ENCODE measurements around the gene PPP1R9B. TPM values are rescaled to one million over a fixed set of nuclear protein-coding genes. Genes with fewer than 3 reads are reported as not detected.

PPP1R9B gene
- total RNA-seq, 4 donors from 2014 or later = 24.9 to 35.9 (median 28.2) TPM

GRCh38 chr17:50130559-50131305 is 19.7 kb downstream of the PPP1R9B start:
- no peak for DNase-seq
- Histone ChIP-seq H3K9me3 (no peaks in the 10 kb centered on the region), H3K4me1 (peaks cover 11 to 60% (median 12%) of the 10 kb centered on the region in 3 donors), H3K36me3 (peaks cover 11 to 17% (median 12%) of the 10 kb centered on the region in 3 donors), H3K4me3 (peak overlapping the region in 2 of 4 donors; percentile 53 to 73), H3K27me3 (peaks cover 5 to 41% (median 9%) of the 10 kb centered on the region in 4 donors), H3K27ac (no peak overlapping the region)
- WGBS, 2 donors = 37 to 55% methylated on average over 10 to 15 of the region's 19 CpGs
- TF ChIP-seq CTCF (IDR thresholded peaks at IDR 0.05) = no peak
- TF ChIP-seq POLR2A (IDR thresholded peaks at IDR 0.05) = no peak
- intact Hi-C loops (cut with DNase I) = no loop called here

DNA sequence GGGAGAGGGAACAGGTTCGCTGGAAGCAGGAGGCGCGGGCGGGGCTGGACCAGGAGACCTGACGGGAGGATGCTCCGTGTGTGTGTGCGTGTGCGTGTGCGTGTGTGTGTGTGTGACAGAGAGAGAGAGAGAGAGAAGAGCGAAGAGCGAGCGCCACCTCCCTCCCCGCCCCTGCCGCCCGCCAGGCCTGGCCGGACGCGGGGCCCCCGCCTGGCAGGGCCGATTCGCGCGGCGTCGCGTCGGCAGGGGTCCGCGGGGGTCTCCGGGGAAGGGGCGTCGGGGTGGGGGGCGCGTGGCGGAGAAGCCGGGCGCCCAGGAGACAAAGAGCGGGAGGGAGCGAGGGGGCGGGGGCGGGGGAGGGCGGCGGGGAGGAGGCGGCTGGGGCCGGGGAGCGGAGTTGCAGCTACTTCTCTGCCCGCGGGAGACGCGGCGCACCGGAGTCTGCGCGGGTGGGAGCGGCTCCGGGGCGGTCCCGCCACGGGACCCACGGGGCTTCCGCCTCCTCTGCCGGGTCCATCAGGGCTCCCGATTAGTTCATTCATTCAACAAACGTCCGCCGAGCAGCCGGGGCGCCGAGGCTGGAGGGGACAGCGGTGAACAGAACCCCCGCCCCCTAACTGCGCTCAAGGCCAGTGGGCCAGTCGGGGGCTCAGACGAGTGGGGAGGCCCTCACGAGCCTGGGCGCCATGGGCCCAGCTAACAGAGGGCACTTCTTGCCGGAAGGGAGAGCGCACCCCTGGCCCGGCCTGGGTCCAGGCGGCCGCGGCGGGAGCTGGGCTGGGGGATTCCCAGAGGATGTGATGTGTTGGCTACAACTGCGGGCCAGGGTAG is 20.5 kb downstream of the PPP1R9B start, which contains the start of gene SAMD14:
TSS of gene SAMD14 (minus strand) at position 433 of the 831 bp plus-strand sequence. CDS start 5,201 bp downstream, outside the sequence.
- peak within 1 kb of the TSS; percentile 24 to 73 (median 42) for H3K4me3 ChIP-seq
- peak within 1 kb of the TSS in 2 of 4 donors; percentile 9 to 29 for H3K27ac ChIP-seq
- TF ChIP-seq CTCF (IDR thresholded peaks at IDR 0.05) = no peak
- TF ChIP-seq POLR2A (IDR thresholded peaks at IDR 0.05) = no peak
- no peak for DNase-seq
- H3K27me3 ChIP-seq = peaks cover 5 to 41% (median 9%) of the 10 kb centered on the region in 4 donors
- H3K9me3 ChIP-seq = no peaks in the 10 kb centered on the region
- WGBS, 2 donors = 0 to 5% methylated on average over 5 to 8 of the region's 84 CpGs
- H3K4me1 ChIP-seq = peaks cover 11 to 60% (median 12%) of the 10 kb centered on the region in 3 donors
- peaks cover 3 to 10% (median 6%) of the 10 kb centered on the region in 3 donors for H3K36me3 ChIP-seq
- intact Hi-C loops (cut with DNase I) = no loop called here

GRCh38 chr17:50129353-50129727 is 21.1 kb downstream of the PPP1R9B start:
- TF ChIP-seq POLR2A (IDR thresholded peaks at IDR 0.05) (no peak), CTCF (IDR thresholded peaks at IDR 0.05) (no peak)
- no CpG with 5 or more reads among the region's 31 CpGs for WGBS, 2 donors
- peaks cover 11 to 55% (median 12%) of the 10 kb centered on the region in 3 donors for H3K4me1 ChIP-seq
- peak overlapping the region; percentile 24 to 73 (median 42) for H3K4me3 ChIP-seq
- intact Hi-C loops (cut with DNase I) = no loop called here
- H3K9me3 ChIP-seq = no peaks in the 10 kb centered on the region
- no peak for DNase-seq
- peaks cover 5 to 41% (median 9%) of the 10 kb centered on the region in 4 donors for H3K27me3 ChIP-seq
- H3K36me3 ChIP-seq = peaks cover 0 to 4% (median under 1%) of the 10 kb centered on the region in 3 donors
- peak overlapping the region in 1 of 4 donors; percentile 9 for H3K27ac ChIP-seq

DNA sequence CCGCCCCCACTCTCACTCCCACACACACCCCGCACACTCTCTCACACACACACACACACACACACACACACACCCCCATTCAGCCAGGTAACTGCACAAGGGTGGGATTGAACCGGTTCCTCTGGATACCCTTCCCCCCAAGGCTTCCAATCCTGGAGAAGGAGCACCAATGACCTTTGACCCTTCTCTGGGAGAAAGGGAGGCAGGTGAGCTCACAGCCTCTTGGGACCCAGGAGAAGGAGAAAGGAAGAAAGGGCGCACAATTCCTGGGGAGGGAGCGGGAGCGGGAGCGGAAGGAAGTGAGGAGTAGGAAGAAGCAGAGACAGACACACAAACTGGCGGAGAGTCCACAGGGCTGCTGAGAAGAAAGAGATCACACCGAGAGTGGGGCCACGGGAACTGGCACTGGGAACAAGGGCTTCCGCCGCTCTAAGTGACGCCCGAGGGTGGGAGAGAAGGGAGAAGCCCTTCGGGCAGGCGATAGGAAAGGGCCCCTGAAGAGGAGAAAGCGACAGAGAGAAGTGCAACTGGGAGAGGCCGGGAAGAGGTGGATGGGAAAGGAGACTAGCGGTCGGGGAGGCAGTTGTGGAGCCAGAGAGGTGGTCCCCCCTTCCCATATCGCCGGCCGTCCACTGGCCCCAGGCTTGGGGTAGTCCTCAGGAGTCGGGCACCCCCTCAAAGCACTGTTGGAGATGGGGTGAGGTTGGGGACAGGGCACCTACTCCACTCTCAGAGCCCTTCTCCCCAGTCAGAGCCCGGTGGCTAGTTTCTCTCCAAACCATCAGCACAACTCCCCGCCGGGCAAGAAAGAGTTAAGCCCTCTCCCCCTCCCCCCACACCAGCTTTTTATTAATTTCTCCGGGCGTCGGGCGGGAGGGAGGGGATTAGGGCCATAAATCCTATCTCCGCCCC is 21.8 kb downstream of the PPP1R9B start:
- 30 to 31% methylated on average over 23 to 24 of the region's 32 CpGs for WGBS, 2 donors
- DNase-seq = no peak
- H3K9me3 ChIP-seq = no peaks in the 10 kb centered on the region
- intact Hi-C loops (cut with DNase I) = no loop called here
- peaks cover 5 to 41% (median 9%) of the 10 kb centered on the region in 4 donors for H3K27me3 ChIP-seq
- TF ChIP-seq POLR2A (IDR thresholded peaks at IDR 0.05) (no peak), CTCF (IDR thresholded peaks at IDR 0.05) (no peak)
- H3K4me3 ChIP-seq = peak overlapping the region; percentile 24 to 73 (median 42)
- peaks cover 12 to 54% (median 15%) of the 10 kb centered on the region in 3 donors for H3K4me1 ChIP-seq
- peak overlapping the region in 2 of 4 donors; percentile 4 to 29 for H3K27ac ChIP-seq
- no peaks in the 10 kb centered on the region for H3K36me3 ChIP-seq

All from esophagus squamous epithelium (tissue), 5 donors.